ENCODE results near the gene ZMYM4. TPM values are rescaled to one million over a fixed set of nuclear protein-coding genes. Genes with fewer than 3 reads are reported as not detected.

The ZMYM4 gene
- total RNA-seq, 1 donor from 2014 or later = 64.8 TPM

DNA sequence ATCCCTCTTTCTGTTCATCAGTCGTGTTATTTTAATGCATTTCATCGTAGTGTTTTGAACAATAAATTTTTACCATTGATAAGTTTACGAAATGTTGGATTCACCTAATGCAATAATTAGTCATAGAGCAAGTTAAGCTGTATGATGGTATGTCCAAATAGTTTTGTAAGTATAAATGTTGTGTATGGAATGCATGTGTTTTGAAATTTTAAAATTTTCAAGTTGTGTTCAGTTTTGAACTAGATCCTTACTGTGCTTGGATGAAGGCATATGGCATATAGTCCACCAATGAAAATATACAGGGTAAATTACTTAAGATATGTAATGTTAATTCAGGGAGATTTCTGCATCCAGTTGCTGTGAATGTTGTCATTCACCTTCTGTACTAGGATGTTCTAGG lies 2.3 kb downstream of the ZMYM4 start:
- no peak for DNase-seq
- peaks cover 4% of the 10 kb centered on the region for H3K9me3 Mint-ChIP-seq (ENCODE audit: unreplicated experiment)
- H3K4me3 Mint-ChIP-seq (ENCODE audit: unreplicated experiment) = peak overlapping the region; percentile 26
- H3K4me1 Mint-ChIP-seq (ENCODE audit: low read depth, unreplicated experiment) = peaks cover 6% of the 10 kb centered on the region
- H3K36me3 Mint-ChIP-seq (ENCODE audit: unreplicated experiment) = no peaks in the 10 kb centered on the region
- TF ChIP-seq, protein P1, sequence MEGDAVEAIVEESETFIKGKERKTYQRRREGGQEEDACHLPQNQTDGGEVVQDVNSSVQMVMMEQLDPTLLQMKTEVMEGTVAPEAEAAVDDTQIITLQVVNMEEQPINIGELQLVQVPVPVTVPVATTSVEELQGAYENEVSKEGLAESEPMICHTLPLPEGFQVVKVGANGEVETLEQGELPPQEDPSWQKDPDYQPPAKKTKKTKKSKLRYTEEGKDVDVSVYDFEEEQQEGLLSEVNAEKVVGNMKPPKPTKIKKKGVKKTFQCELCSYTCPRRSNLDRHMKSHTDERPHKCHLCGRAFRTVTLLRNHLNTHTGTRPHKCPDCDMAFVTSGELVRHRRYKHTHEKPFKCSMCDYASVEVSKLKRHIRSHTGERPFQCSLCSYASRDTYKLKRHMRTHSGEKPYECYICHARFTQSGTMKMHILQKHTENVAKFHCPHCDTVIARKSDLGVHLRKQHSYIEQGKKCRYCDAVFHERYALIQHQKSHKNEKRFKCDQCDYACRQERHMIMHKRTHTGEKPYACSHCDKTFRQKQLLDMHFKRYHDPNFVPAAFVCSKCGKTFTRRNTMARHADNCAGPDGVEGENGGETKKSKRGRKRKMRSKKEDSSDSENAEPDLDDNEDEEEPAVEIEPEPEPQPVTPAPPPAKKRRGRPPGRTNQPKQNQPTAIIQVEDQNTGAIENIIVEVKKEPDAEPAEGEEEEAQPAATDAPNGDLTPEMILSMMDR (IDR thresholded peaks at IDR 0.05; ENCODE audit: partially characterized antibody, unreplicated experiment) = no peak
- H3K27ac Mint-ChIP-seq (ENCODE audit: unreplicated experiment) = no peak overlapping the region
- H3K27me3 Mint-ChIP-seq (ENCODE audit: unreplicated experiment) = no peaks in the 10 kb centered on the region

DNA sequence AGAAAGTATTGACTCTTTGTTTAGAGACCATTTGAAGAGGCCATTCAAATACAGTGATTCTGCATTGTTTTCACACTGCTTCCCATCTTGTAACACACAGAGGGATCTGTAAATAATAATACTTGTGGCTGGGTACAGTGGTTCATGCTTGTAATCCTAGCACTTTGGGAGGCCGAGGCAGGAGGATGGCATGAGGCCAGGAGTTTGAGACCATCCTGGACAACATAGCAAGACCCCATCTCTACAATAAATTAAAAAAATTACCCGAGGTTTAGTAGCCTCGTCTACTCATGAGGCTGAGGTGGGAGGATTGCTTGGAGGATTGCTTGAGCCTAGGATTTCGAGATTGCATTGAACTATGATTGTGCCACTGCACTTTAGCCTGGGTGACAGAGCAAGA lies 5.7 kb downstream of the ZMYM4 start:
- H3K9me3 Mint-ChIP-seq (ENCODE audit: unreplicated experiment) = peaks cover 4% of the 10 kb centered on the region
- H3K27me3 Mint-ChIP-seq (ENCODE audit: unreplicated experiment) = no peaks in the 10 kb centered on the region
- DNase-seq = no peak

DNA sequence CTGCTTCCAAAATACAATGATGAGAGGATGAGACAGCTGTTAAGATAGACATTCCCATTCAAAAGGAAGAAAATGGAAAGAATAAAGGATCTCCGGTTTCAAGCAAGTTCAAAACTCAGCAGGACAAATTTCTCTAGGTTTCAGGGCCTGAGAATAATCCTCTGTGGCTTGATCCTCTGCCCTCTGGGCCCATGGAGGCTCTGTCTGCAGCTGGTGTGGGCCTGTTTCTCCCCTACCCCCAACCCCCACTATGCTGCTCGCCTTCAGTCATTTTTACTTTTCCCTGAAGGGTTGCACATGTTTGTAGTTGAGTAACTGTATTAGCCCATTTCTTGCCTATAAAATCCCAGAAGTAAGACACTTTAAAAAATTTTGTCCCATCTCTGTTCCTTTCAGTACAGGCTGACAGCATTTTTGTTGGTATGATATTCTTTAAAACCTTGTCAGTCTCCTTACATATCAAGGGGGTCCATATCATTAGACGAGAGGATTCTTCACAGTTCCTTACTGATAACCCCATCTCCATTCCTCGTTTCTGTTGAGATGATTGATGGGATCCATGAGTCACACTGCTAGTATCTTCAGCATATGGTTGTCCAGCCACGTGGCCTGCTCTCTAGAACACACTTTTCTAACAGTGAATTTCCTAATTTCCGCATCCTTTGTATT lies 10.5 kb downstream of the ZMYM4 start:
- H3K27me3 Mint-ChIP-seq (ENCODE audit: unreplicated experiment) = no peaks in the 10 kb centered on the region
- no peaks in the 10 kb centered on the region for H3K4me1 Mint-ChIP-seq (ENCODE audit: low read depth, unreplicated experiment)
- peaks cover 5% of the 10 kb centered on the region for H3K36me3 Mint-ChIP-seq (ENCODE audit: unreplicated experiment)
- H3K27ac Mint-ChIP-seq (ENCODE audit: unreplicated experiment) = no peak overlapping the region
- no peak for DNase-seq
- TF ChIP-seq, protein P1 (IDR thresholded peaks at IDR 0.05; ENCODE audit: partially characterized antibody, unreplicated experiment) = no peak
- H3K4me3 Mint-ChIP-seq (ENCODE audit: unreplicated experiment) = no peak overlapping the region
- peaks cover 2% of the 10 kb centered on the region for H3K9me3 Mint-ChIP-seq (ENCODE audit: unreplicated experiment)

More for the DNA sequence above, 5.7 kb downstream of the ZMYM4 start:
- no peak overlapping the region for H3K4me3 Mint-ChIP-seq (ENCODE audit: unreplicated experiment)
- TF ChIP-seq, protein P1 (IDR thresholded peaks at IDR 0.05; ENCODE audit: partially characterized antibody, unreplicated experiment) = no peak
- no peaks in the 10 kb centered on the region for H3K4me1 Mint-ChIP-seq (ENCODE audit: low read depth, unreplicated experiment)
- H3K36me3 Mint-ChIP-seq (ENCODE audit: unreplicated experiment) = no peaks in the 10 kb centered on the region
- H3K27ac Mint-ChIP-seq (ENCODE audit: unreplicated experiment) = no peak overlapping the region

DNA sequence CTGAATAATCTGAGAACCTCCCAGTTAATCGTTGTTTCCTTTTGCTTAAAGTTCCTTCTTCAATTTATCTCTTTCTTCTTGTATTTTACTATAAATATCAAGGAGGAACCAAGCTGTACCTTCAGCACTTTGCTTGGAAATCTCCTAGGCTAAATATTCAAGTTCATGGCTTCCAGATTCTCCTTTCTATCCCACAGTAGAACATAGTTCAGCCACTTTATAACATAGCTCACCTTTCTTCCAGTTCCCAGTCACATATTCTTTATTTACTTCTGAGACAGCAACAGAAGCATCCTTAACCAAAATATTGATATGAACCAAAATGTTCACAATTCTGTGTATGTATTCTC lies 11.0 kb downstream of the ZMYM4 start:
- no peak overlapping the region for H3K4me3 Mint-ChIP-seq (ENCODE audit: unreplicated experiment)
- H3K9me3 Mint-ChIP-seq (ENCODE audit: unreplicated experiment) = peaks cover 2% of the 10 kb centered on the region
- no peak for DNase-seq
- peaks cover 5% of the 10 kb centered on the region for H3K36me3 Mint-ChIP-seq (ENCODE audit: unreplicated experiment)
- TF ChIP-seq, protein P1 (IDR thresholded peaks at IDR 0.05; ENCODE audit: partially characterized antibody, unreplicated experiment) = no peak
- no peaks in the 10 kb centered on the region for H3K27me3 Mint-ChIP-seq (ENCODE audit: unreplicated experiment)
- no peaks in the 10 kb centered on the region for H3K4me1 Mint-ChIP-seq (ENCODE audit: low read depth, unreplicated experiment)
- H3K27ac Mint-ChIP-seq (ENCODE audit: unreplicated experiment) = no peak overlapping the region

DNA sequence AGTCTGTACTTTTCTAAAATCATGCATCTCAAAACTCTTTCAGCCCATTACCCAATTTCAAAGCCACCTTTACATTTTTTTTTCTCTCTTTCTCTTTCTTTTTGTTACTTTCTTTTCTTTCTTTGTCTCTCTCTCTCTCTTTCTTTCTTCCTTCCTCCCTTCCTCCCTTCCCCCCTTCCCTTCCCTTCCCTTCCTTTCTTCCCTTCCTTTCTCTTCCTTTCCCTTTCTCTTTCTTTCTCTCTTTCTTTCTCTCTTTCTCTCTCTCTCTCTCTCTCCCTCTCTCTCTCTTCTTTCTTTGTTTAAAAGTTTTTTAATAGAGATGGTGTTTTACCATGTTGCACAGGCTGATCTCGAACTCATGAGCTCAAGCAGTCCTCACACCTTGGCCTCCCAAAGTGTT lies 11.5 kb downstream of the ZMYM4 start:
- Mint-ChIP-seq H3K36me3 (ENCODE audit: unreplicated experiment) (peaks cover 5% of the 10 kb centered on the region), H3K9me3 (ENCODE audit: unreplicated experiment) (peaks cover 2% of the 10 kb centered on the region), H3K4me3 (ENCODE audit: unreplicated experiment) (no peak overlapping the region), H3K27ac (ENCODE audit: unreplicated experiment) (no peak overlapping the region), H3K27me3 (ENCODE audit: unreplicated experiment) (no peaks in the 10 kb centered on the region), H3K4me1 (ENCODE audit: low read depth, unreplicated experiment) (no peaks in the 10 kb centered on the region)
- TF ChIP-seq, protein P1 (IDR thresholded peaks at IDR 0.05; ENCODE audit: partially characterized antibody, unreplicated experiment) = no peak
- DNase-seq = no peak
